Ishikawa (cell line): ENCODE data around the gene TM4SF5.

Source experiments
- CEBPB ChIP-seq: IDR thresholded peaks from 2 replicates; pipeline ENCODE4 v1.6.1; 2012
- EGR1 ChIP-seq: IDR thresholded peaks from 2 replicates; pipeline ENCODE4 v1.6.1; 2012
- EP300 ChIP-seq: IDR thresholded peaks from 2 replicates; pipeline ENCODE4 v1.6.1; 2012; ENCODE audit warnings: borderline replicate concordance
- FOXM1 ChIP-seq: IDR thresholded peaks from 2 replicates; pipeline ENCODE4 v1.6.1; 2012; ENCODE audit warnings: low read depth, borderline replicate concordance
- MAX ChIP-seq: IDR thresholded peaks from 2 replicates; pipeline ENCODE4 v1.6.1; 2012
- RAD21 ChIP-seq: IDR thresholded peaks from 2 replicates; pipeline ENCODE4 v1.6.1; 2012; ENCODE audit warnings: low read depth
- TAF1 ChIP-seq: IDR thresholded peaks from 2 replicates; pipeline ENCODE4 v1.6.1; 2012; ENCODE audit warnings: low read depth, mild to moderate bottlenecking
- TCF12 ChIP-seq: IDR thresholded peaks from 2 replicates; pipeline ENCODE4 v1.6.1; 2012; ENCODE audit warnings: low read depth
- TEAD4 ChIP-seq: IDR thresholded peaks from 2 replicates; pipeline ENCODE4 v1.6.1; 2012
- USF1 ChIP-seq: IDR thresholded peaks from 2 replicates; pipeline ENCODE4 v1.6.1; 2012
- YY1 ChIP-seq: IDR thresholded peaks from 2 replicates; pipeline ENCODE4 v1.6.1; 2012; ENCODE audit warnings: low read depth
- ZBTB7A ChIP-seq: IDR thresholded peaks from 2 replicates; pipeline ENCODE4 v1.6.1; 2012; ENCODE audit warnings: low read depth
- TF ChIP-seq, protein P1 (sequence below): IDR thresholded peaks from 2 replicates; pipeline ENCODE4 v1.6.1; 2012; ENCODE audit warnings: low read depth, mild to moderate bottlenecking

- TF ChIP-seq, protein P1, sequence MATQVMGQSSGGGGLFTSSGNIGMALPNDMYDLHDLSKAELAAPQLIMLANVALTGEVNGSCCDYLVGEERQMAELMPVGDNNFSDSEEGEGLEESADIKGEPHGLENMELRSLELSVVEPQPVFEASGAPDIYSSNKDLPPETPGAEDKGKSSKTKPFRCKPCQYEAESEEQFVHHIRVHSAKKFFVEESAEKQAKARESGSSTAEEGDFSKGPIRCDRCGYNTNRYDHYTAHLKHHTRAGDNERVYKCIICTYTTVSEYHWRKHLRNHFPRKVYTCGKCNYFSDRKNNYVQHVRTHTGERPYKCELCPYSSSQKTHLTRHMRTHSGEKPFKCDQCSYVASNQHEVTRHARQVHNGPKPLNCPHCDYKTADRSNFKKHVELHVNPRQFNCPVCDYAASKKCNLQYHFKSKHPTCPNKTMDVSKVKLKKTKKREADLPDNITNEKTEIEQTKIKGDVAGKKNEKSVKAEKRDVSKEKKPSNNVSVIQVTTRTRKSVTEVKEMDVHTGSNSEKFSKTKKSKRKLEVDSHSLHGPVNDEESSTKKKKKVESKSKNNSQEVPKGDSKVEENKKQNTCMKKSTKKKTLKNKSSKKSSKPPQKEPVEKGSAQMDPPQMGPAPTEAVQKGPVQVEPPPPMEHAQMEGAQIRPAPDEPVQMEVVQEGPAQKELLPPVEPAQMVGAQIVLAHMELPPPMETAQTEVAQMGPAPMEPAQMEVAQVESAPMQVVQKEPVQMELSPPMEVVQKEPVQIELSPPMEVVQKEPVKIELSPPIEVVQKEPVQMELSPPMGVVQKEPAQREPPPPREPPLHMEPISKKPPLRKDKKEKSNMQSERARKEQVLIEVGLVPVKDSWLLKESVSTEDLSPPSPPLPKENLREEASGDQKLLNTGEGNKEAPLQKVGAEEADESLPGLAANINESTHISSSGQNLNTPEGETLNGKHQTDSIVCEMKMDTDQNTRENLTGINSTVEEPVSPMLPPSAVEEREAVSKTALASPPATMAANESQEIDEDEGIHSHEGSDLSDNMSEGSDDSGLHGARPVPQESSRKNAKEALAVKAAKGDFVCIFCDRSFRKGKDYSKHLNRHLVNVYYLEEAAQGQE: no peak
- TF ChIP-seq YY1 (no peak), TAF1 (no peak), ZBTB7A (no peak), CEBPB (no peak), MAX (no peak), TCF12 (no peak), TEAD4 (no peak), FOXM1 (no peak), EGR1 (no peak), EP300 (no peak), USF1 (no peak), RAD21 (no peak)
Observed at GRCh38 chr17:4741544-4741943, 30.1 kb upstream of the TM4SF5 start.
